Colonic mucosa (tissue), 4 donors: ENCODE results near the gene ST6GALNAC1. TPM values are rescaled to one million over a fixed set of nuclear protein-coding genes. Genes with fewer than 3 reads are reported as not detected.

Experiments
- DNase-seq: peaks from one replicate; pipeline ENCODE4 v3.0.0-alpha.2; 2020
- H3K27ac ChIP-seq: fragments of 200-600 bp; one replicate; pipeline ENCODE4 v1.8.0; 2021
- H3K27me3 ChIP-seq: fragments of 200-600 bp; one replicate; pipeline ENCODE4 v1.8.0; 2021
- H3K36me3 ChIP-seq: fragments of 200-600 bp; one replicate; pipeline ENCODE4 v1.8.0; 2021
- H3K4me1 ChIP-seq: fragments of 200-600 bp; one replicate; pipeline ENCODE4 v1.8.0; 2021; ENCODE audit warnings: mild to moderate bottlenecking
- H3K4me3 ChIP-seq: fragments of 200-600 bp; one replicate; pipeline ENCODE4 v1.8.0; 2021
- H3K9ac ChIP-seq, 2 donors: one replicate each; pipeline ENCODE4 v1.7.0; 2013; ENCODE audit warnings: control low read depth in 2 of 2, low read depth in 2 of 2, low read length in 2 of 2
- H3K9me3 ChIP-seq: fragments of 200-600 bp; one replicate; pipeline ENCODE4 v1.8.0; 2021
- intact Hi-C: fragments of 100-400 bp; cut with DNase I; formaldehyde crosslinking; loops from one replicate; pipeline ENCODE4 v1.14.1; 2022
- total RNA-seq, 2 donors: library from RNA; stranded (reverse); fragmentation: NEBNext Ultra II Directional in 1 of 2; extraction: Animal tissue kit (Norgen Biotek cat#: 25700) in 1 of 2; gene quantifications; one replicate each; pipeline ENCODE4 v1.2.1, GENCODE V29; 2021
- TF ChIP-seq, protein P1 (sequence below): fragments of 200-600 bp; IDR thresholded peaks from one replicate; pipeline ENCODE4 v1.8.0; 2022; ENCODE audit warnings: antibody characterized with exemption, mild to moderate bottlenecking
- donor health status: healthy.
- donor health status: DM: no; HTN: no; CAD: no.
- donor health status: DM: no; HTN: no; CAD: no.

The ST6GALNAC1 gene
- total RNA-seq, 2 donors from 2014 or later: 311 to 465 TPM

DNA sequence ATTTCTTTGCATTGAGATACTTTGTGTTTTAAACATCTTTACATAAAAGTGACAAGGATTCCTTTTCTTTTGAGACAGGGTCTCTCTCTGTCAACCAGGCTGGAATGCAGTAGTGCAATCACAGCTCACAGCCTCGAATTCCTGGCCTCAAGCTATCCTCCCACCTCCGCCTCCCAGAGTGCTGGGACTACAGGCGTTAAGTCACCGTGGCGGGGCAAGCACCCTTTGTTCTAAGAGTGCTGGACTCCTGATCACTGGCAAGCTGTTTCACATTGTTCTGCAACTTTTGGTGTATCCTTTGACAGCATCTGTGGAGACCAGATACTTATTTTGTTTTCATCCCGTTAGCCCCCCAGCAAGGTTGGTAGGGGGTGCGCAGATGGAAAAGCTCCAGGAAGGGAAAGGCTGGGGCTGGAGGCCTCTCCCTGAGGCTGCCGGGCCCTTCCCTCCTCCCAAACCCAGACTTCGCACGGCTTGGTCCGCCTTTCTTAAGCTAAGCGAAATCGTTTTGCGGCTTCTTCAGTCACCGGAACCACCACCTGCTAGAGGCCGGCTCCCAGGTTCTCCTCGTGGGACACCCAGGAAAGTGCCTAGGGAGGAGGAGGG lies 59.0 kb downstream of the ST6GALNAC1 start:
- H3K9me3 ChIP-seq: no peaks in the 10 kb centered on the region
- H3K4me1 ChIP-seq: no peaks in the 10 kb centered on the region
- TF ChIP-seq, protein P1, sequence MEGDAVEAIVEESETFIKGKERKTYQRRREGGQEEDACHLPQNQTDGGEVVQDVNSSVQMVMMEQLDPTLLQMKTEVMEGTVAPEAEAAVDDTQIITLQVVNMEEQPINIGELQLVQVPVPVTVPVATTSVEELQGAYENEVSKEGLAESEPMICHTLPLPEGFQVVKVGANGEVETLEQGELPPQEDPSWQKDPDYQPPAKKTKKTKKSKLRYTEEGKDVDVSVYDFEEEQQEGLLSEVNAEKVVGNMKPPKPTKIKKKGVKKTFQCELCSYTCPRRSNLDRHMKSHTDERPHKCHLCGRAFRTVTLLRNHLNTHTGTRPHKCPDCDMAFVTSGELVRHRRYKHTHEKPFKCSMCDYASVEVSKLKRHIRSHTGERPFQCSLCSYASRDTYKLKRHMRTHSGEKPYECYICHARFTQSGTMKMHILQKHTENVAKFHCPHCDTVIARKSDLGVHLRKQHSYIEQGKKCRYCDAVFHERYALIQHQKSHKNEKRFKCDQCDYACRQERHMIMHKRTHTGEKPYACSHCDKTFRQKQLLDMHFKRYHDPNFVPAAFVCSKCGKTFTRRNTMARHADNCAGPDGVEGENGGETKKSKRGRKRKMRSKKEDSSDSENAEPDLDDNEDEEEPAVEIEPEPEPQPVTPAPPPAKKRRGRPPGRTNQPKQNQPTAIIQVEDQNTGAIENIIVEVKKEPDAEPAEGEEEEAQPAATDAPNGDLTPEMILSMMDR: no peak
- no peak for DNase-seq
- H3K27me3 ChIP-seq: peaks cover 25% of the 10 kb centered on the region
- H3K9ac ChIP-seq: peak overlapping the region in 1 of 2 donors; percentile 78
- H3K27ac ChIP-seq: peak overlapping the region; percentile 40
- intact Hi-C loops: no loop called here
- peak overlapping the region; percentile 69 for H3K4me3 ChIP-seq
- no peaks in the 10 kb centered on the region for H3K36me3 ChIP-seq

DNA sequence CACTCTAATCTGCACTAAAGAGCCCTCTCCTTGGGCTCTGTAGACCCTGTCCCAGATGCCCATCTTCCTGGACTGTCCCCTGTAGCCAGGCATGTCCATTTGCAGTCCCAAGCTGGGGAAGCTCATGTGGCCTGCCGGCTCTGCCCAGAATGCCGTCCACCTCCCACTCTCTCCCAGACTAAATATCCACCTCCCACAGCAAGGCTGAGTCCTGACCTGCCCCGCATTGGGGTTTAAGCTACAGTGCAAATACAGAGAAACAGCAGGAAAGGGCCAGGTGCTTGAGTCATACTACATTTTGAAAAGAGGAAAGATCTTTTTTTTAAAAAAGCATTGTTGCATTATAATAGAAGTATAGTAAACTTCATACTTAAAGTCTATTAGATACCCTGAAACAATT lies 60.9 kb downstream of the ST6GALNAC1 start:
- H3K9ac ChIP-seq: no peak overlapping the region
- H3K27me3 ChIP-seq: peaks cover 25% of the 10 kb centered on the region
- DNase-seq: no peak
- TF ChIP-seq, protein P1: no peak
- H3K4me3 ChIP-seq: no peak overlapping the region
- no peaks in the 10 kb centered on the region for H3K4me1 ChIP-seq
- no peak overlapping the region for H3K27ac ChIP-seq
- H3K36me3 ChIP-seq: no peaks in the 10 kb centered on the region
- H3K9me3 ChIP-seq: no peaks in the 10 kb centered on the region
- intact Hi-C loops: no loop called here

DNA sequence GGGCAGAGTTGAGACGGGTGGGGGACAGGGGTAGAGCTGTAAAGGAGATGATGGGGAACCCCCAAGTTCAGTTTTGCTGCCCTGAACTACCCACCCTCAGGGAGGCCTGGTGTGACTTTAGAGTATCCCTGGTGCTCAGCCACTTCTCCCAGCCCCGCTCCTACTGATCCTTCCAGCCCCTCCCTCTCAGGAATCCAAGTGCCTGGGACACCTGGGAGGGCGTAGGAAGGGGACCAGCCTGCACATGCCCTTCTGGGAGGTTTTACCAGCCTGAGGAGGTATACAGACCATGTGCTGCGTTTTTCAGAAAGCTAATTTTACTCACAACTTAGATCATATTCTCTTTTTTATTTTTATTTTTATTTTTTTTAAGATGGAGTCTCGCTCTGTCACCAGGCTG lies 62.0 kb downstream of the ST6GALNAC1 start:
- Histone ChIP-seq H3K27me3 (peaks cover 19% of the 10 kb centered on the region), H3K9me3 (no peaks in the 10 kb centered on the region), H3K27ac (no peak overlapping the region), H3K4me1 (no peaks in the 10 kb centered on the region), H3K4me3 (no peak overlapping the region), H3K36me3 (no peaks in the 10 kb centered on the region), H3K9ac (no peak overlapping the region)
- intact Hi-C loops: no loop called here
- TF ChIP-seq, protein P1: no peak
- DNase-seq: no peak

DNA sequence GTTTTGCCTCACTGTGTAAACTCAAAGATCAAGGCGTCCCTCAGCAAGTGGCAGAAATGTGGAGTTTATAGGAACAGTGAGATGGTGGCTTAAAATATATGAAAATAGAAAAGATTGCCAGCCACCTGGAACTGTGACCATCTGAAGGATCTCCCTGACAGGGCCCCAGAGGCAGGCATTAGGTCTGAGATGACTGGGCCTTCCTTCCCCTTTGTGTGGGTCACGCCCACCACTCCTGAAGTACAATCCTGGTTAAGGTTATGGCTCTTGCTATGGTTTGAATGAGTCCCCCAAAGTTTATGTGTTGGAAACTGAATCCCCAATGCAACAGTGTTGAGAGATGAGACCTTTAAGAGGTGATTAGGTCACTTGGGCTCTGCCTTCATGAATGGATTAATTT lies 64.3 kb downstream of the ST6GALNAC1 start:
- peaks cover under 1% of the 10 kb centered on the region for H3K27me3 ChIP-seq
- intact Hi-C loops: no loop called here
- H3K9ac ChIP-seq: no peak overlapping the region
- no peak for DNase-seq
- H3K4me1 ChIP-seq: no peaks in the 10 kb centered on the region
- H3K36me3 ChIP-seq: no peaks in the 10 kb centered on the region
- TF ChIP-seq, protein P1: no peak
- H3K4me3 ChIP-seq: no peak overlapping the region
- H3K9me3 ChIP-seq: no peaks in the 10 kb centered on the region
- no peak overlapping the region for H3K27ac ChIP-seq

DNA sequence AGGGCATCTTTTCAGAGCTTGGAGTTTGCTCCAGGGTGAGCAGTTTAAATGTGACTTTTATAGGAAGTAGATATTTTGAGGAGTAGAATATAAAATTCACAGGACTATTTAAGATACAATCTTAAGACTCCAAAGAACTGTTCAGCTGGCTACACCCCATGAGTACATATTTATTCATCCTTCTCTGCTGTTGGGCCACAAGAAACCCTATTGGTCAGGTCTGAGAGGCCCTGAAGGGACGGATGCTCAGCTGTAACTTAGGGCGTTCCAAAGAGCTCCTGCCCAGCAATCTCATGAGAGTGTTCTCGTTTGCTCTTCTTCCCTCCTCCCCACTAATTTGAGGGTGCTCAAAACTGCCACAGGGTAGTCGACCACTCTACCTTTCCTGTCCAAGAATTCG lies 65.2 kb downstream of the ST6GALNAC1 start:
- H3K9ac ChIP-seq: no peak overlapping the region
- no peaks in the 10 kb centered on the region for H3K27me3 ChIP-seq
- TF ChIP-seq, protein P1: no peak
- H3K4me1 ChIP-seq: no peaks in the 10 kb centered on the region
- H3K36me3 ChIP-seq: no peaks in the 10 kb centered on the region
- H3K4me3 ChIP-seq: no peak overlapping the region
- H3K27ac ChIP-seq: no peak overlapping the region
- DNase-seq: peak; percentile 34
- intact Hi-C loops: no loop called here
- no peaks in the 10 kb centered on the region for H3K9me3 ChIP-seq
